Measurements from ENCODE around the gene NUBPL.

The NUBPL gene

GRCh38 chr14:31712244-31713127, 151.3 kb downstream of the NUBPL start:
- no peak for TF ChIP-seq CTCF (IDR thresholded peaks at IDR 0.05; ENCODE audit: control extremely low read depth, extremely low read depth, low read depth, missing control alignments)
- ChIA-PET POLR2A (no interaction called here), CTCF (no interaction called here)
- no peak for DNase-seq (ENCODE audit: extremely low spot score)

GRCh38 chr14:31716208-31716607, 155.0 kb downstream of the NUBPL start:
- CTCF ChIA-PET: interaction anchor here (1.7 to 1.8 kb wide), 2 partner anchors 11 to 20 kb away, joined by 4 to 7 read pairs; no protein-coding TSS in a partner anchor
- POLR2A ChIA-PET: no interaction called here
- no peak for DNase-seq (ENCODE audit: extremely low spot score)
- TF ChIP-seq CTCF (IDR thresholded peaks at IDR 0.05; ENCODE audit: control extremely low read depth, extremely low read depth, low read depth, missing control alignments): no peak

- no peak for TF ChIP-seq CTCF (IDR thresholded peaks at IDR 0.05; ENCODE audit: control extremely low read depth, extremely low read depth, low read depth, missing control alignments)
- POLR2A ChIA-PET: no interaction called here
- CTCF ChIA-PET: interaction anchor here (1.7 to 2.2 kb wide), 2 partner anchors 10 to 21 kb away, joined by 4 to 7 read pairs; no protein-coding TSS in a partner anchor
- no peak for DNase-seq (ENCODE audit: extremely low spot score)
Measured at GRCh38 chr14:31717294-31718085, 156.3 kb downstream of the NUBPL start.

GRCh38 chr14:31718585-31718984, 157.4 kb downstream of the NUBPL start:
- ChIA-PET CTCF (interaction anchor here (2.2 kb wide), 1 partner anchor 8 kb away, joined by 7 read pairs; no protein-coding TSS in a partner anchor), POLR2A (no interaction called here)
- DNase-seq (ENCODE audit: extremely low spot score): no peak
- no peak for TF ChIP-seq CTCF (IDR thresholded peaks at IDR 0.05; ENCODE audit: control extremely low read depth, extremely low read depth, low read depth, missing control alignments)

- ChIA-PET CTCF (interaction anchor here (2.2 kb wide), 1 partner anchor 8 kb away, joined by 7 read pairs; no protein-coding TSS in a partner anchor), POLR2A (no interaction called here)
- no peak for TF ChIP-seq CTCF (IDR thresholded peaks at IDR 0.05; ENCODE audit: control extremely low read depth, extremely low read depth, low read depth, missing control alignments)
- no peak for DNase-seq (ENCODE audit: extremely low spot score)
Measured at GRCh38 chr14:31718985-31719384, 157.8 kb downstream of the NUBPL start.

GRCh38 chr14:31726337-31726736, 165.1 kb downstream of the NUBPL start:
- ChIA-PET CTCF (interaction anchor here (1.2 to 2.0 kb wide), 2 partner anchors 9 to 16 kb away, joined by 3 to 7 read pairs; no protein-coding TSS in a partner anchor), POLR2A (no interaction called here)
- DNase-seq (ENCODE audit: extremely low spot score): no peak
- no peak for TF ChIP-seq CTCF (IDR thresholded peaks at IDR 0.05; ENCODE audit: control extremely low read depth, extremely low read depth, low read depth, missing control alignments)

Measured in GM10248 (cell line).